GM12892 (cell line): Measurements from ENCODE around the gene MUC6.

ENCODE experiments used
- POLR2AphosphoS5 ChIP-seq: IDR thresholded peaks from 2 replicates; pipeline ENCODE4 v1.6.1; 2011; ENCODE audit warnings: low read depth, low read length, control low read depth
- TAF1 ChIP-seq: IDR thresholded peaks from 2 replicates; pipeline ENCODE4 v1.6.1; 2011; ENCODE audit warnings: low read depth, mild to moderate bottlenecking, control low read depth, low read length, borderline replicate concordance

- TF ChIP-seq TAF1: no peak
- TF ChIP-seq POLR2AphosphoS5: no peak
Measured at GRCh38 chr11:990101-990500, 46.4 kb downstream of the MUC6 start.
